HG02973 (cell line): ENCODE data around the gene MAGI2.
"Not testable (repeated sequence)": the region's sequence is repeated elsewhere in the genome, so short reads cannot be mapped to it uniquely, and the experiment has no call there.

Experiments used
- ATAC-seq: cut with Tn5 transposase; IDR thresholded peaks from one replicate; pipeline ENCODE4 v1.9.1; 2021; ENCODE audit warnings: moderate library complexity; ENCODE audit not compliant: unreplicated experiment

The MAGI2 gene

DNA sequence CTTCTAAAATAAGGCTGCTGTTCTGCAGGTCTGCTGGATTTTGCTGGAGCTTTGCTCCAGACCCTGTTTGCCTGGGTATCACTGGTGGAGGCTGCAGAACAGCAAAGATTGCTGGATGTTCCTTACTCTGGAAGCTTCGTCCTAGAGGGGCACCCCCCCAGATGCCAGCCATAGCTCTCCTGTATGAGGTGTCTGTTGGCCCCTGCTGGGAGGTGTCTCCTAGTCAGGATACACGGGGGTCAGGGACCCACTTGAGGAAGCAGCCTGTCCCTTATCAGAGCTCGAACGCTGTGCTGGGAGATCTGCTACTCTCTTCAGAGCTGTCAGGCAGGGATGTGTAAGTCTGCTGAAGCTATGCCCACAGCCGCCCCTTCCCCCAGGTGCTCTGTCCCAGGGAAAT lies 382.3 kb downstream of the MAGI2 start:
- ATAC-seq = not testable (repeated sequence)

DNA sequence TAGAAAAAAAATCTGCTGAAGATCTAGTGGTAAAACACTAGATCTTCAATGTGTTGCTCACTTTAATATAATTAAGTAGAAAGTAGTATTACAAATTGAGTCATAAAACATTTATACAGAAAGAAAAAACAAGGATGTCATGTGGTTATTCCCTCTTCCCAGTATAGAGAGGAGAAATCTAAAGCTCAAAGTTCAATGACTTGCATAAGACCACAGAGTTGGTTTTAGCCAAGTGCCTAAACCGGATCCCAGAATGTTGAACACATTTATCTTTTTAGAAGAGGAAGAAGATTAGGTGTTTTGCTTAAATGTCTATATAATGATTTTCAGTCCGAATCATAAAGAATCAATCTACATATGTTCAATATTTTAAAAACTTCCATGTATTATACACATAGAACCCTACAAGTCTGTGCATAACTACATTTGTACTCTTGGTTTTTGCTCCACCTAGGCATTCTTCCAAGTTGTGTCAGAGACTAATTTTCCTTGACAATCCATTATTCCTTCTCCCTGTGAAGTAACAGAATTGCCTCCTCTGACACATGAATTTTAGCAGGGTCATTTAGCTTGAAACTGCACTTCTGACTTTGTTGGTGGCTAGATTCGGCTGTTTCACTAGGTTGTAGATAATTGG lies 389.2 kb downstream of the MAGI2 start:
- no peak for ATAC-seq

DNA sequence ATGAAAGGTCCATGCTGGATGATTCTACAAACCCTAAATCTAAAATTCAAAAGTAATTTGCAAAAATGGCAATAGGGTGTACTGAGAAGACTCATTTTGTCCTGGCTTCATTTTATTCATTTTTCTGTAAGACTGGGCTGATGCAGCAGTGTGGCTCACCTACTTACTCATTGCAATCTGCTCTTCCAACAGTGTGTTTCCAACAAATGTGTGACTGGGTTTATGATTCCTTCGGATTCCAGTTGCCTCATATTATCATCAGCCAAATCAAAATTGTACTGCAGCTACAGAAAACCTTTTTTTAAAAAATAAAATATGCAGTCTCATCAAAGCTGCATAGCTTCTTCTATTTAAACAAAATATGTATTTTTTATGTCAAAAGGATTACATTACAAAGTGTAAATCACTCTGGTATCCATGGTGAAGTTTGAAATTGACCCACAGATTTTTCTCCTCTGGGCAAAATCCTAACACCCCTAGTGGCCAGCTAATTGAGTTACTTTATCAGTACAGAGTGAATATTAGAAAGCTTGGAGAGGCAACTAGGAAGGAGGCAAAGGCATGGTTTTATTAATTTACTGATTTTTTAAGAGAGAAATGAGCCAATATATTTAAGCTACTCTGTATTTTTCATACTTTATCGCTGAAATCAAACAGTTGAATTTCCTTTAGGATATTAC lies 390.3 kb downstream of the MAGI2 start:
- no peak for ATAC-seq

DNA sequence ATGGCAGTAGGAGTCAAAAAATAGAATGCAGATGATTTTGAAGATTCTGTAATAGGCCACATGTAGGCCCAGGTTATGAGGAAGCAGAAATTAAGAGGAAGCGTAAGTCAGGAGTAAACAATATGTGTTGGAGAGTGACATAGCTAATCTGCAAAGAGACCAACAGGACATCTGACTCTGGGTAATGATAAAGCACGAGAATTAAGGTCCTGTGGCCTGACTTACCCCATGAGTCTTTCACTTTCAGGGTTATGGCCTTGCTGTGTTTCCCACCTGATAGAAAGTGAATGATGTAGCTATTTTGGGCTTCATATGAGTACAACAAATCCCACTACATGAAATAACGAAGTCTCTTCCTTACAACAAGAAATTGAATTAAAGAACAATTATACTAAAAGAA lies 393.0 kb downstream of the MAGI2 start:
- no peak for ATAC-seq

DNA sequence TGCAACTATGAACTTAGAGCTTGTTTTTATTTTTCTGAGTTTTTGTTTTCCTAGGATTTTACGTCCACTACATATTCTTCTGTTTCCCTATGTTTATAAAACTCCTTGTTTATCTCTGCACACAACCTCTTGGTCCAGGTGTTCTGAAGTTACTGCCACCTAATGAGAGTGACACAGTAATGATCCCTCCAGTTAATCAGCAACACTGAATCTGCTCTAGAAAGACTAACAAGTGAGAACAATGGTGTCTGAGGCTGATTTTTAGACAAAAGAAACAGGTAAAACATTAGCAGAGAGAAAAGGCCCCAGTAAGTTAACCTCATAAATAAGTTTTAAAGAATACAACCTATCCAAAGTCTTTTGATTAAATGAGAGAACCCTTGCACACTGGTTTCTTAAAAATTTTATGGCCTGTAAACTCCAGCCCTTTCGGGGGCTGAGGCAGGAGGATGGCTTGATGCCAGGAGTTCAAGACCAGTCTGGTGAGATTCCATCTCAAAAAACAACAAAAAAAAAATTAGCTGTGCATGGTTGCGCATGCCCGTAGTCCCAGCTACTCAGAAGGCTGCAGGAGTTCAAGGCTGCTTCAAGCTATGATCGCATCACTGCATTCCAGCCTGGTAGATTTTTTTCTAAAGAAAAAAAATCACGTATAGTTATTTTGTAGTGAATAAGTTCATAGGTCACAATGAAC lies 397.6 kb downstream of the MAGI2 start:
- ATAC-seq = no peak

DNA sequence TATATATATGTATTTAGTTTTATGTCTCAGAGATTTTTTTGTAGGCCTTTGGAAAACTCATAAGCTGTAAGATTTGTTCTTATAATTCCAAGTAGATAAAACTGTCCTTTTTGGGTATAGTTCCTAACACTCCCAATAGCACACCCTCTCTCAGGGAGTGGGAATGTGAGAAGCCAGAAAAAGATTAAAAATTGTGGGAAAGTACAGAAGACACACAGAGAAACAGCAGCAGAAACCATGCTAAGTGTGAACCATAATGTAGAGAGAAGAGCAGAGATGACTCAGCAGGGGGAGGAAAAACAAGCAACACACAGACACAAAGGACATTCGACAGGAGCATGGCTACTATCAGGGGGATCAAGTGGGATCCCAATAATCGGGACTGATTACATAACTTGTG lies 401.6 kb downstream of the MAGI2 start:
- ATAC-seq = no peak

DNA sequence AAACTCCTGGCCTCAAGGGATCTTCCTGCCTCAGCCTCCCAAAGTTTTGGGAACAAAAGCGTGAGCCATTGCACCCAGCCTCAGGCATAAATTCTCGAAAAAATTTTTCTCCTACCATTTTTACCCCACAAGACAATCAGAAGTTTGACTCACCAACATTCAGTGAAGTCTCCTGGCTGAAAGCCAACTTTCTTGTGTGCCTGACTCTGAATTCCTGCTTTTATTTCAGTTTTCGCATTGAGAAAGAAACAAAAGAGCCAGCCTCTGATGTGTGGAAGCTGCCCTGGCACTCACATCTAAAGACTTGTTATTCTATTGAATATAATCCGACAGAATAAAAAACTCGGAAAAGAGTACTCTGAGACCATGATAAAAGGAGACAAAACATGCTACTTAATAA lies 402.9 kb downstream of the MAGI2 start:
- ATAC-seq = no peak

DNA sequence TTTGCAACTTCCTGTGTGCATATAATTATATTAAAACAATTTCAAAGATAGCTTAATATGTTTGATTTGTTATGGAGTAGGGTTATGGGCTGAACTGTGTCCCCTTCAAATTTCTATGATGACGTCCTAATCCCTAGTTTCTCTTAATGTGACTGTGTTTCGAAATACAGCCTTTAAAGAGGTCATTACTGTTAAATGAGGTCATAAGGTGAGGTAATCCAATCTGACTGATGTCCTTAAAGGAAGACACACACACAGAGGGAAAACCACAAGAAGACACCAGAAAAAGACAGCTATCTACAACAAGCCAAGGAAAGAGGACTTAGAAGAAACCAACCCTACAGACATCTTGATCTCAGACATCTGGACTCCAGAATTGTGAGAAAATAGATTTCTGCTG lies 407.4 kb downstream of the MAGI2 start:
- ATAC-seq = no peak

DNA sequence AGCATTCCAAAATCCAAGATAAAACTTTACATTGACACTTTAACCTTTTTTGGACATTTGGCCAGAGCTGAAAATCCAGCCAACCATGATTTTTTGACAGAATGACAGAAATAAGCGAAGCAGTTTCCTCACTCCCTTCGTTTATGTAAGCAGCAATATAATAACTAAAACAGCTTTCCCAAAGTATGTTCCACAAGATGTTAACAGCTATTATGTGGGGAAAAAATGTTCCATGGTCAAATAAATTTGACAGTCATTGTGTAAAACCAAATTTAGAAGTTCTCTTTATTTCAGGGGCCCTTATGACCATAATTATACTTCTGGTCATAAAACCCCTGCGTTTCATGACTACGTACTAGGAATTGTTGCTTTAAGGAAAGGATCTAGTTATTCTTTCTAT lies 416.5 kb downstream of the MAGI2 start:
- ATAC-seq = no peak

DNA sequence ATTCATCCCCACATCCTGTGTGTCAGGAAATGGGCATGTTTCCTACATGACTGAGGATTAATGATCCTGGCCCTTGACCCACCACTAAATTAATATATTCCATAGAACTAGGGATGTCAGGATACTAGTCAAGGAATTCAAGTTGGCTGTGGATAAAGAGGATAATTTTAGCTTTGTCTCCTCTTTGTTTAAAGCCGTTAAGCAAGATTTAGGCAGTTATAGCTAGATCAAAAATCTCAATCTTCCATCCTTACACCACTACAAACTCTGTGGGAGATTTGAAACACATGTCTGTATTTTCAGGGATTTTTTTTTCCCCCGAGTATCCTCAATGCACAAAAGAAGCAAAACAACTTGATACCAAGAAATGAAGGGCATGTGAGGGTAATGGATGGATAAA lies 417.1 kb downstream of the MAGI2 start:
- ATAC-seq = no peak

DNA sequence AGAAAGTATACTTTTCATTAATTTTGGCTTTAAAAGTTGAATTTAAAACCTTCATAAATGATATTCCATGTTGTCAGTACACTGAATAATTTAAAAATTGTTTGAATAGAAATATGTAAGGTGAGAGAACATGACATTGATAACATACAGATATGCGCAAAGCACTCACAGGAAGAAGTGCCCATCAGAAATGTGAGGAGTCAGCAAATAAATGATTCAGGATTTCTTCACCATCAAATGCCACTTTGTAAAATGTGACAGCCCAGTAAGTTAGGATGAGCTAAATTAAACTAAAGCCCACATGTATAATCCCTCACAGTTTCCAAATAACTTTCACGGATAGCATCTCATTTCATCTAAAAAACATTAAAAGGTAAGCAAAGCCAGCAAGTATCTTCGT lies 417.6 kb downstream of the MAGI2 start:
- ATAC-seq = no peak

DNA sequence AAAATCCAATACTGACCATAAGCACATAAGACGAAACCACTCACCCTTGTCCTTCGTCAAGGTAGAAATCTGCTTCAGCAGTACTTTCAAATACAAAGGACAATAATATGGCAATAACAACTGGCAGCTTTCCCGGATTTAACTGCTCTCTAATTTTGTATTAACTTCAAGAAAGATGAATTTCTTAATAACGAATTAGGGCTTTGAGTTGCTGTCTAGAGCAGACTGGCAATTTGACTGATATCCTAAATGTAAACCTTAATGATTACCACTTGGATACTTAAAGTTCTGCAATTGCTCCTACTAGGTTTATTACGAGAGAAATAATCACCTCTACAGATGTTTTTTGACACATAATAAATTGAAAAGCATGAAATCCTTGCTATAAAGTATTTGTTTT lies 418.7 kb downstream of the MAGI2 start:
- ATAC-seq = no peak

DNA sequence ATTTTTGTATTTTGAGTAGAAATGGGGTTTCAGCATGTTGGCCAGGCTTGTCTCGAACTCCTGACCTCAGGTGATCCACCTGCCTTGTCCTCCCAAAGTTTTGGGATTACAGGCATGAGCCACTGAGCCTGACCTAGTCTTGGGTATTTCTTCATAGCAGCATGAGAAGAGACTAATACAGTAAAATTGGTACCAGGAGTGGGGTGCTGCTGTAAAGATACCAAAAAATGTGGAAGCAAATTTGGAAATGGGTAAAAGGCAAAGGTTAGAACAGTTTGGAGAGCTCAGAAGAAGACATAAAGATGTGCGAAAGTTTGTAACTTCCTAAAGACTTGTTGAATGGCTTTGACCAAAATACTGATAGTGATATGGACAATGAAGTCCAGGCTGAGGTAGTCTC lies 433.8 kb downstream of the MAGI2 start:
- ATAC-seq = not testable (repeated sequence)

DNA sequence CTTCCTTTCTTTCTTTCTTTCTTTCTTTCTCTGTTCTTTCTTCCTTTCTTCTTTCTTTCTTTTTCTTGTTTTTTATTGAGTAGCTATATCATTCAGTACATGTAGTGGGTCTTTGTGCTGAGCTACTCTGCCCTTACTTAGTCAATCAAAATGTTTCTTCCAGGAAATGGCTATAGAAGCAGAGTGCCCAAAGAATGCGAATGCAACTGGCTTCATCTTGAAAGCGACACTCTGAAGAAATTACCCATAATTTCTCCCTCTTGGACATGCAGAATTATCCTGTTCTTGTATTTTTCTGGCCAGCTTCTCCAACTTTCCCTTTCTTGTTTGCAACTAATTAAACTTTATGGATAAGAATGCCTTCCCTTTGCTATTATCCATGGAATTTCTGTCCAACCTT lies 441.5 kb downstream of the MAGI2 start:
- ATAC-seq = no peak

DNA sequence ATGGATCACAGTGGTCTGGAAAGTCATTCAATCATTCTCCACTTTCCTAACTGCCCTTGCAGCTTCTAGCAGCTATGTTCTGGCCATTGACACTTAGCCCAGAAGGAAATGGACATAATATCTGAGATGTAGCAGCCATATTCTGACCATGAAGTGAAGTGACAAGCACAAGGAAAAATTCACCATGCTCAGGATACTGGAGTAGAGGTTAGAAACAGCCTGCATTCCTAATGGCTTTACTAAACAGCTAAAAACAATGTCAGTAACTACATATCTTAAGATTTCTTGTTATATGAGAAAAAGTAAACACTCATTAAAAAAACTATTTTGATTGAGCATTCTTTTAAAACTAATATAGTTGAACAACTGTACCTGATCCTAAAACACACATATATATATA lies 443.8 kb downstream of the MAGI2 start:
- no peak for ATAC-seq

DNA sequence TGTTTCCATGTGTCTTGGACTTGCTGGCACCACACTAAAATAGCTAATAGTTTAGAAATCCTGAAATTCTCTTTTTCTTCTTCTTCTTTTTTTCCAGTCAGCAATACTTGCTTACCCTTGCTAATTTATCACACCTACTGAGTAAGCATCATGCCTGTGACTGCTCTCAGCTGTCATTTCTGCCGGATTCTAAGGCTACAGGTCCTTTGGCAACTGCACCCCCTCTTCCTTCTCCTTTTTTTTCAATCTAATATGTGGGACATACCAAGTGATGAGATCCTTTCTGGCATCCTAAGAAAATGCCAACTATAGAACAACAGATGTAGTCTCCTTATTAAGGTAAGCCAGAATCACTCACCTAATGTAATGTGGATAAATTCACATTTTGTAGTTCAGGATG lies 444.7 kb downstream of the MAGI2 start:
- ATAC-seq = no peak

DNA sequence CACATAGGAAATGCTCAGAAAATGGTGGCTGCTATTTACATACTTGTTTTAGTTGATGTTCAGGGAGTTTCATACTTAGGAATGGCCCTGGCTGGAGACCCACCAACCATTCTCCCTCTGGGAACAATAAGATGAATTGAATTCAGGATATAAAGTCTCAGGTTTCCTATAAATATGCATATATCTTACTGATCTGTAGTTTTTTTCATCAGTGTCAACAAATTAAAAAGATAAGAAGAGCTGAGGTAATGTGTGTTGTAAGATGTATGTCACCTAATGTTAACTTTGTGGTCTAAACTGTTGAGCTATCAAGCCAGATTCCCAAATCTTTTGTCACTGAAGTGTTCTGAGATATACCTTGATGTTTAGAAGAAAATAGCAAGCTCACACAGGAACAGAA lies 457.5 kb downstream of the MAGI2 start:
- no peak for ATAC-seq

DNA sequence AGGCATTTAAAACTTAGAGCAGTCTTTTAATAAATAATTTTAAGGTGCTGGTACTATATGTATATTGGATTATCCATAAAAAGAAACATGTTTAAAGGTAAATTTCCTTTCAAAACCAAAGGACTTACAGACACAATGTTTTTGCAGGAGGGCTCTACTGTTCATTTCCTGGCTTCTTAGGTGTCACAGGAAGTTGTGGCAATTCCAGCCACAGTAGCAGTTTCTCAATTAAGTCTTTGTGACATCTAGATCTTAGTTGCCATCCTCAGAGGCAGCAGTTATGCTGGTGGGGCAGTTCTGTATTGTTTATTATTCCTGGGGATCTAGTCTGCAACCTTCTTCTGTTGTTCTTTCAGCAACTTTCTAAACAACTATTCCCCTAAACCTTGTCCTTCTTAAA lies 460.1 kb downstream of the MAGI2 start:
- ATAC-seq = no peak

DNA sequence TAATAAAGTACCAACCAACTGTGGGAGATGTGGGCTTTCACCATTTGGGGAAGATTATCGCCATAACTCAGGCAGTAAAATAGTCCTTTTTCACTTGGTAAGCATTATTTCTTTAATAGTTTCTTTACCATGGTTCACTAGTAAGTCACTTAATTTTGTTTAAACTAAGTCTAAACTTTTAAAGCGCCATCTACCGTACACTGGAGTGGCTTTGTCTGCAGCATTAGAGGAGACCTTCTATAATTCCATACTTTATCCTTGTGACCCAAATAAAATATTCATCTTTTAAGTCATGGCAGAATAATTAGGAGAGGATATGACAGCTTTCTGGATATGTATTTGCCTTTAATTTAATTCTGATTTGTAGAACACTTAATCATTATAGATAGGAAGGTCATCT lies 468.0 kb downstream of the MAGI2 start:
- ATAC-seq = no peak

DNA sequence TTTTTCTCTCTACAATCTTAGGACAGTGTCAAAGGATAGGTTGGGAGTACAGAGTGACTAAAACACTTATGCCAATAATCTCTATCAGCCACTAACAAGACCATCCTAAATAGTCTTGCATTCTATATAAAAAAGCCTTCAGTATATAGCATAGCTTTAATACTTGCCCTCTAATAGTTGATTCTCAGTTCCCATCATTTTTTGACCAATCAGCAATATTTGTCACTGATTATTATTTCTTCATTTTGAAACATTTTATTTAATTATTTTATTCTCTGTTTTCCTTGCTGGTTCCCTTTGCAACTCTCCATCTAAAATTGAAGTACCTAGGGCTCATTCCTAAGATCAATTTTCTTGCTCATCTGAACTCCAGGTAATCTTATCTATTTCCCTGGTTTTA lies 470.0 kb downstream of the MAGI2 start:
- ATAC-seq = no peak

DNA sequence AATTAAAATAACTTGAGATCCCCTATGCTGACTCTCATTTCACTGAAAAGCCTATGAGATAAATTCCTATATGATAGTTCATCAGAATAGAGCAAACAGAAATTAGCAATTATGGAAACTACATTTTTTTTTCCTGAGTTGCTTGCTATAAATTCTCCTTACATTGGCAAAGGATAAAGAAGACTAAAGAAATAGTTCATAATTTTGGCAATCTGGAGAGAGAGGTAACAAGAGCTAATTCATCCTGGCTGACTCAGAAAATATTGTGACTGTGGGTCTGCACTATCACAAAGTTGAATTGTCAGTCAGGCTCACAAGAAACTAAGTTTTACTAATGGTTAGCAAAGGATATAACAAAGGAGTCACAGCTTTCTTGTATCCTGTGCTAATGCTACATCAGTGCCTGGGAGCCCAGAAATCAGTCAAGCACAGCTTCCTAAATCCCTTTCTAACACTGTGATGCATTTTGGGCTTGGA lies 483.0 kb downstream of the MAGI2 start:
- no peak for ATAC-seq

DNA sequence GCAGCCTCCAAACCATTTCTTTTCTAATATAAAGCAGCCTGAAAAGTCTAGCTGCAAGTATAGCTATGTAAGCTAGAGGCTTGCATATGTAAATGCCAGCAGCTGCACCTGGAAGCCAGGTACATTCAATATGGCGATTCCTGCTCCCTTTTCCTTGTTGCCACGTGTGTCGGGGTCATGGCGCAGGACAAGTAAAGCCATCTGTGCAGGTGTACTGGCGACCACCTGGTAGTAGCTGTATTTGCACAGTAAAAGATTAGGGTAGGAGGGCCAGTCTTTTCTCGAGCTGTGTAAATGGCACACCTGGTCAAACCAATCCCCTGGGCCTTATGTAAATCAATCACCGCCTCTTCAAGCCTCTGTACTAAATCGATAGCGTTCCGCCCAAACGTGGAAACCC lies 484.5 kb downstream of the MAGI2 start:
- no peak for ATAC-seq
